Right ventricle myocardium inferior (tissue), 1 donor: ENCODE measurements around the gene SGPL1. TPM values are rescaled to one million over a fixed set of nuclear protein-coding genes. Genes with fewer than 3 reads are reported as not detected.

Experiments used
- ATAC-seq: fragments of 200-7000 bp; cut with Tn5 transposase; one replicate; pipeline ENCODE4 v1.9.1; 2020; ENCODE audit warnings: mild to moderate bottlenecking, moderate library complexity
- DNase-seq: peaks from one replicate; pipeline ENCODE4 v3.0.0; 2021; ENCODE audit errors: missing footprints
- intact Hi-C: fragments of 100-400 bp; cut with DNase I; formaldehyde crosslinking; loops from one replicate; pipeline ENCODE4 v1.11.0; 2022
- total RNA-seq: library from RNA; stranded (reverse); fragmentation: NEBNext Ultra II Directional; extraction: Animal tissue kit (Norgen Biotek cat#: 25700); gene quantifications from one replicate; pipeline ENCODE4 v1.2.1, GENCODE V29; 2021
- donor health status: DM: no; HTN: yes; CAD: no; lungs with severe emphysema.

Gene SGPL1
- total RNA-seq, 1 donor from 2014 or later, result 13.1 TPM

DNA sequence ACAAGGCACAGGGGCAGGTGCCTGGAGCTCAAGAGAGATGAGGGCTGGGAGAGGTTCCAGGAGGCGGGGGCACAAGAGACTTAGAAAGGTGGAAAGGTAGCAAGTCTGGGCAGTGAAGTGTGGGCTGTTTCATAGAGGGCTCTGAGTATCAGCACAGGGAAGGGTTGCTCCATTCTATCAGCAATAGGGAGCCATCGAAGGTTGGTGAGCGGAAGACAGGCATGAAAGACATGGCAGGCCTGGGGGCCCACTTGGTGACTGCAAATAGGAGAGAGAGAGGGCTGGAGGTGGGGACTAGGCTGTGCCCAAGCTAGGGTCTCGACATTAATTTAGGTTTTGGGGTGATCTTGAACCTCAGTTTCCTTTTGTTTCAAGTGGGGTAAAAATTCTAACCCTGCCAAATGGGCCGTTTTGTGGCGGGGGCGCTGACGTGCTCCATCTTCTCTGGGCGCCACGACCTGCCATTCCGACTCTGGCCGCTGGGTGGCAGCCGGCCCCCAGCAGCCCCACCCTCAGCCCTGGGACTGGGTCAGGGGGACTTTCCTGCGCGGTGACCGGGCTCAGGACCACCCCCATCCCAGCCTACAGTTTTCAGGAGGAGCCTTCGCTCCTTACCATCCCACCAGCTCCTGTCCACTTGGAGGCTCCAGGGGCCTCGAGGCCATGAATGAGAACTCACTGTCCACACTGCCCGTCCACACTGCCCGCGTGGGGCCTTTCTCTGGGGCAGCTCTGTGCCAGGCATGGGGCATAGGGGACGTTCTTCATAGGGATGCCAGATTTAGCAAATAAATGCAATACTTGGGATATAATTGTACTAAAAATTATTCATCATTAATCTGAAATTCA is 109.9 kb downstream of the SGPL1 start:
- ATAC-seq (peak; percentile 78), DNase-seq (peak; percentile 75)
- intact Hi-C loops, result loop anchor here (1.0 to 10.0 kb wide), 4 partner anchors 137 to 360 kb away; no protein-coding TSS in a partner anchor

DNA sequence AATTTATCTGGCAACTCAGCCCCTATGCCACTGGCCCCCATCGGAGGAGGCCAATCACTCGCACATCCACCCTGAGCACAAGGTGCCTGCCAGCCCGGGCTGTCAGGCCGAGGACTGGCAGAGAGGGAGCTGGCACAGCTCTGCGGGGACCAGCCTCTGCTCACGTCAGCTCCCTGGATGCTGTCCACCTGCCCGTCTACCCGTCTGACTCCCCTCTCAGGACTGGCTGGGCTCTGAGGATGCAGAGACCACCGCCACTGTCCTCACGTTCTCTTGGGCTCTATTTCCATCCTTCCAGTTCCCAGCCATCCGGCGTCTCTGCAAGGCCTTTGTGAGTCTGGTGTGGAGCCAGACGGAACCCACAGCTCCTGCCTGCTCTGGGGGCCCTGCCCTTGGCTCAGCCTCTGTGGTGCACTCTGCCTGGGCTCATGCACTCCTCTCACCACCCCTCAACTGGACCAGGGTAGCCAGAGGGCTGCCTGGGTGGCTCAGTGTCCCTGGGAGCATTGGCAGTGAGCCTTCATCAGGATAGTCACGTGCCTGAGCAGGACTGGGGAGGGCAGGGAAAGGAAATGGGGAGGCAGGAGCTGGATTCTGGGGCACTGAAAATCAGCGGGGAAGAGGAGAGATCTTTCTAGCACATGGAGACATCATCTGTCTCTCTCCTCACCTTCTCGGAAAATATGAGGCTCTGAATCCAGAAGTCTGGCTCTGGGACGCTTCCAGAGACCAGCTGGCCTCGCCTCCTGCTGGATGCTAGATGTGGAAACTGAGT is 110.7 kb downstream of the SGPL1 start:
- ATAC-seq (peak; percentile 89), DNase-seq (peak; percentile 50)
- intact Hi-C loops, result loop anchor here (5.0 to 10.0 kb wide), 2 partner anchors 136 to 218 kb away; no protein-coding TSS in a partner anchor

DNA sequence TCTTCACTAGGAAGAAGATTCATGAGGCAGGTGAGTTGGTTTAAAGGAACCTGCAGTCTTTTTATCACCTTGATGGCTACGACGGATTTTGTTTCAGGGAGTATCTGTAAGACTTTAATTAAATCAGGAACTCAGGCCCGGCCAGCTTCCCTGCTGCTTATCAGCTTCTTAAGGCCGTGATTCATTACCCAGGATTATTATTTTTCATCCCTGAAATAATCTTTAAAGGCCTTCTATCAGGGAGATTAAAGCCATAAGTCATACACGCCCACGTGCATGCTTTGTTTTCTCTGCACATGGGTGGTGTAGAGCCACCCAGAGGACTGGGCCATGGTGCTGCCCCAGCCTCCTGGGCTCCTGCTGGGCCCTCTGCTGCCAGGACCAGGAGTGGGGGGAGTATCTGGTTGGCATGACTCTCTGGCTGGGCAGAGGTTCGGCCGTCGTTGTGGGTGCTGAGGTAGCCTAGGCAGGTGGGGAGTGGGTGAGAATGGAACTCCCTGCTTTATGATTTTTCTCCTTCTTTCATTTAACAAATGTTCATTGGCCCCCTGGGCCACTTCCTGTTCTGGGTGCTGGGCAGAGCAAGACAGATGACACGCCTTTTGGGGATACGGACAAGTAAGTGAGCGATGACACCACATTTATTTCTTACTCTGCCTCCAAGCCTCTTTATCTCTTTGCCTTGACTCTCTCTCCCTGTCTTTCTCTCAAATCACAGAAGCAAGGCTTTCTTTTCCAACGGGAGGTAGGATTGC is 111.6 kb downstream of the SGPL1 start:
- DNase-seq, result peak; percentile 32
- intact Hi-C loops, result loop anchor here (5.0 to 10.0 kb wide), 2 partner anchors 135 to 217 kb away; no protein-coding TSS in a partner anchor

DNA sequence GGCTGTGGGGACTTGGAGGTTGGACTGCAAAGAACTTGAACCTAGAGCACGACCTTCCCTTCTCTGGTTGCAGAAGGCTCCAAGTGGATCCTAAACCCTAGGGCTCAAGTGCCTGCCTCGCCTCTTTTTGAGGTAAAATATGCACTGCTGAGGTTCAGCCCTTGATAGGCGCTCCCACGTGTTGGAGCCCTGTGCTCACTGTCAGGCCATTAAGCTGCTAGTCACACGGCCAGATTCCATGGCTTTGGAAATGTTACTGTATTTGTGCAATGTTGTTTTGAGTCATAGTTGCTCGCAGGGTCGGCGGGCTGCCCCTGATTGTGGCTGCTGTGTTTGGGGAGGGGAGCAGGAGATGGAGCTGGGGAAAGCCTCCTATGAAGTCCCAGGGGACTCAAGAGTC is 112.4 kb downstream of the SGPL1 start:
- intact Hi-C loops, result loop anchor here (5.0 to 10.0 kb wide), 2 partner anchors 134 to 217 kb away; no protein-coding TSS in a partner anchor

More for the DNA sequence above, 111.6 kb downstream of the SGPL1 start:
- ATAC-seq, result no peak

DNA sequence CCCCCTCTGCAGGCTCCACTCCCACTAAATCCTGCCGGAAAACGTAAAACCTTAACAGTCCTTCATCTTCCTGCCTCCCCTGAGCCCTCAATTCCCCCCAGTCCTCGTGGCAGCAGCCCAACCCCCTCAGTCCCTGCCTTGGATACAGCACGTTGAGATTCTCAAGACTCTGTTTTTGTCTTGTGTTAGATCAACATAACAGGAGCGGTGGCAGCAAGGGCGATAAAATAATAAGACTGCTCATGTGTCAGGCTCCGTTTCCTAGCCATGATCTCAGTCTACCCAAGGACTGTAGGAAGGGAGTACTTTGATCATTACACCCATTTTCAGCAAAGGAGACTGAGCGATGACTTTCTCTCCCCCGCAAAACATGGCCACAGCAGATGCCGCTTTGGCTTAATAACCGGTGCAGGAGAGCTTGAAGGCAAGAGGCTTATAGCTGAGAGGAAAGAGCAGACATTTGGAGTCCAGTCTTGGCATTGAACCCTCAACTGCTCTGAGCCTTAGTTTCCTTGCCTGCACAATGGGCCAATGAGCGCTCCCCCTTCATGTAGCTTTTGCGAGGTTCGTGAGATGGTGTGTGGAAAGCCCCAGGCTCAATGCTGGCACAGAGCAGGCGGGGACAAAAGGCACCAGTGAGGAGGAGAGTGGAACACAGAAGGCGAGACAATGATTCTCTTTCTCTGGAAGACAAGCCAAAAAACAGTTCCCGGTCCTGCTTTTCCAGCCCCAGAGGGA is 114.7 kb downstream of the SGPL1 start:
- intact Hi-C loops, result no loop called here
- DNase-seq, result peak; percentile 23
- no peak for ATAC-seq

More for the DNA sequence above, 112.4 kb downstream of the SGPL1 start:
- no peak for ATAC-seq
- peak; percentile 63 for DNase-seq

Other genes starting within 250 kb of the SGPL1 start
- 4.3 TPM for gene PRF1, start 213.2 kb upstream of the SGPL1 start, total RNA-seq
- 0.43 TPM for gene ADAMTS14, start 143.4 kb upstream of the SGPL1 start, total RNA-seq
- not detected for gene TBATA, start 30.6 kb upstream of the SGPL1 start, total RNA-seq
- gene PCBD1, start 72.6 kb downstream of the SGPL1 start, total RNA-seq, result 155 TPM